ENCODE data around the gene NARF. TPM values are rescaled to one million over a fixed set of nuclear protein-coding genes. Genes with fewer than 3 reads are reported as not detected.
"Not testable (repeated sequence)": the region's sequence is repeated elsewhere in the genome, so short reads cannot be mapped to it uniquely, and the experiment has no call there.

The NARF gene
- total RNA-seq (32.1 TPM), polyA plus RNA-seq (ENCODE audit: insufficient read depth in 1 of 8, insufficient read length in 8 of 8, low replicate concordance in 1 of 8) (10 to 100 TPM; 50.3 to 77.5 (median 56.2) TPM)
- long read RNA-seq, donor 1, partial matches to known transcripts, result 0 of 3 reads
- long read RNA-seq, donor 1, other reads (novel, unspliced or antisense), result 0 of 3 reads
- long read RNA-seq, donor 2, partial matches to known transcripts, result 0 of 1 reads
- long read RNA-seq, donor 2, other reads (novel, unspliced or antisense), result 0 of 1 reads
- long read RNA-seq, donor 3, transcript NARF-201 (11 exons, 3,949 nt), result major isoform, 5 of 6 reads
- long read RNA-seq, donor 3, partial matches to known transcripts, result 0 of 6 reads
- long read RNA-seq, donor 3, other reads (novel, unspliced or antisense), result 0 of 6 reads
- long read RNA-seq, donor 4, partial matches to known transcripts, result 0 of 3 reads
- long read RNA-seq, donor 4, other reads (novel, unspliced or antisense), result 0 of 3 reads
- long read RNA-seq, donor 5, transcript NARF-201 (11 exons, 3,949 nt), result major isoform, 15 of 26 reads
- long read RNA-seq, donor 5, transcript NARF-204 (11 exons, 1,766 nt), result minor isoform, 5 of 26 reads
- long read RNA-seq, donor 5, partial matches to known transcripts, result 0 of 26 reads
- long read RNA-seq, donor 5, other reads (novel, unspliced or antisense), result 5 of 26 reads
- long read RNA-seq, donor 6, transcript NARF-201 (11 exons, 3,949 nt), result major isoform, 7 of 14 reads
- long read RNA-seq, donor 6, partial matches to known transcripts, result 0 of 14 reads
- long read RNA-seq, donor 6, other reads (novel, unspliced or antisense), result 5 of 14 reads
- long read RNA-seq, donor 7, transcript NARF-201 (11 exons, 3,949 nt), result major isoform, 5 of 8 reads
- long read RNA-seq, donor 7, partial matches to known transcripts, result 0 of 8 reads
- long read RNA-seq, donor 7, other reads (novel, unspliced or antisense), result 0 of 8 reads
- long read RNA-seq, donor 8, partial matches to known transcripts, result 0 of 3 reads
- long read RNA-seq, donor 8, other reads (novel, unspliced or antisense), result 0 of 3 reads
- long read RNA-seq, donor 9, partial matches to known transcripts, result 0 of 5 reads
- long read RNA-seq, donor 9, other reads (novel, unspliced or antisense), result 0 of 5 reads
- long read RNA-seq, donor 10, transcript NARF-201 (11 exons, 3,949 nt), result major isoform, 13 of 15 reads
- long read RNA-seq, donor 10, partial matches to known transcripts, result 0 of 15 reads
- long read RNA-seq, donor 10, other reads (novel, unspliced or antisense), result 0 of 15 reads
- long read RNA-seq, donor 11, partial matches to known transcripts, result 5 of 10 reads
- long read RNA-seq, donor 11, other reads (novel, unspliced or antisense), result 0 of 10 reads

DNA sequence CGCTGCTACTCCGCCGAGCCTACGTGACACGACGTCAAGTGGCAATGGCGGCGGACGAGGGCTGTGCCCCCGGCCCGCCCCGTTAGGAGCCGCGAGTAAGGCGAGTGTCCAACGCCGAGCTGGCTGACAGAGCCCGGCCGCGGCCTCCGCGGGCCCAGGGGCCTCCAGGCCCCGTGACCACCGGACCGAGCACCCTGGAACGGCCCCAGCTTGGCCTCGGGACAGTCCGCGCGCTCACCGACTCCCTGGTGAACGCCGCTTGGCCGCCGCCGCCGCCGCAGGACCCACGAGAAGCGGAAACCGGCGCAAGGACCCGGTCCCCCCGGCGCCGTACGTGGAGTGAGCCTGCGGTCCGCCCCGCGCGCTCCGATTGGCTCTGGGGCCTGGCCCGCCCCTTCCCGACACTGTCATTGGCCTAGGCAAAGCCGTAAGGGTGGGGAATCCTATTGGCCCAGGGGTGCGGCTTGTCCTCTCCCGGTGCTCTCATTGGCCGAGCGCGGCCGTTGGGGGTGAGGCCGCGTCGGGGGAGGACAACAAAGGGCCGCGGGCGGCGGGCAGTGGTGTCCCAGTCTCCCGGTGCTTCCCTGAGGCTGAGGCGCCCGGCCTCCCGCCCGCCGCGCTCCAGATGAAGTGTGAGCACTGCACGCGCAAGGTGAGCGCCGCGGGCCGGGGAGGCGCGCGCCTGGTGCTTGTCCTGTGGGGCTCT lies at the start of gene NARF:
NARF (plus strand) TSS at position 563 of the 706 bp plus-strand sequence; CDS start at position 626, 63 bp downstream.
- H3K4me3 ChIP-seq (ENCODE audit: low read length), result peak within 1 kb of the TSS; percentile 84
- H3K4me1 ChIP-seq (ENCODE audit: control insufficient read depth, insufficient read depth, low read length), result peaks cover 18% of the 10 kb centered on the region
- WGBS (ENCODE audit: insufficient coverage), result under 1% methylated on average over 85 of the region's 85 CpGs
- no peaks in the 10 kb centered on the region for H3K9me3 ChIP-seq (replicated peaks; ENCODE audit: control insufficient read depth, low read depth, low read length)
- H3K36me3 ChIP-seq (ENCODE audit: control insufficient read depth, insufficient read depth, low read length), result peaks cover 32% of the 10 kb centered on the region
- H3K27ac ChIP-seq (ENCODE audit: low read length), result peak within 1 kb of the TSS; percentile 99
- H3K27me3 ChIP-seq (ENCODE audit: control insufficient read depth, insufficient read depth, low read length), result no peaks in the 10 kb centered on the region
- peak; percentile 100 for DNase-seq

DNA sequence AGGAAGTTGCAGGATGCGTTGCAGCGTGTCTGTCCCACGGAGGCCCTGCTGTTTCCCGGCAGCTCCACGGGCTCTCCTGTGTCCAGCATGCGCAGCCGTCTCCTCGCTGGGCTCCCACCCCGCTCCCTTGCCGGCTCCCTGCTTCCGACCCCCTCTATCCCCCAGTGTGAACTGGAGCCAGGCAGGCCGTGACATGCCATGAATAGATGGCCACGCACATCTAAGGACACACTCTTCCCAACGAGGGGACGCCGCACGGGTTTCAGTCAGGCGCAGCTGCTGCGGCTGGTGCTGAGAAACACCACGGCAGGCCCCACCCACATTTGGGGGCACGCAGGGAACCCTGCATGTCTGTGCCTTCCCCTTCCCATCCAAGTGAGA lies 49.6 kb upstream of the NARF start:
- no peaks in the 10 kb centered on the region for H3K9me3 ChIP-seq (replicated peaks; ENCODE audit: control insufficient read depth, low read depth, low read length)
- DNase-seq, result no peak
- H3K4me1 ChIP-seq (ENCODE audit: control insufficient read depth, insufficient read depth, low read length), result peaks cover 37% of the 10 kb centered on the region
- peaks cover 25% of the 10 kb centered on the region for H3K36me3 ChIP-seq (ENCODE audit: control insufficient read depth, insufficient read depth, low read length)
- H3K4me3 ChIP-seq (ENCODE audit: low read length), result no peak overlapping the region
- peak overlapping the region; percentile 4 for H3K27ac ChIP-seq (ENCODE audit: low read length)
- 88% methylated on average over 21 of the region's 21 CpGs for WGBS (ENCODE audit: insufficient coverage)
- no peaks in the 10 kb centered on the region for H3K27me3 ChIP-seq (ENCODE audit: control insufficient read depth, insufficient read depth, low read length)

DNA sequence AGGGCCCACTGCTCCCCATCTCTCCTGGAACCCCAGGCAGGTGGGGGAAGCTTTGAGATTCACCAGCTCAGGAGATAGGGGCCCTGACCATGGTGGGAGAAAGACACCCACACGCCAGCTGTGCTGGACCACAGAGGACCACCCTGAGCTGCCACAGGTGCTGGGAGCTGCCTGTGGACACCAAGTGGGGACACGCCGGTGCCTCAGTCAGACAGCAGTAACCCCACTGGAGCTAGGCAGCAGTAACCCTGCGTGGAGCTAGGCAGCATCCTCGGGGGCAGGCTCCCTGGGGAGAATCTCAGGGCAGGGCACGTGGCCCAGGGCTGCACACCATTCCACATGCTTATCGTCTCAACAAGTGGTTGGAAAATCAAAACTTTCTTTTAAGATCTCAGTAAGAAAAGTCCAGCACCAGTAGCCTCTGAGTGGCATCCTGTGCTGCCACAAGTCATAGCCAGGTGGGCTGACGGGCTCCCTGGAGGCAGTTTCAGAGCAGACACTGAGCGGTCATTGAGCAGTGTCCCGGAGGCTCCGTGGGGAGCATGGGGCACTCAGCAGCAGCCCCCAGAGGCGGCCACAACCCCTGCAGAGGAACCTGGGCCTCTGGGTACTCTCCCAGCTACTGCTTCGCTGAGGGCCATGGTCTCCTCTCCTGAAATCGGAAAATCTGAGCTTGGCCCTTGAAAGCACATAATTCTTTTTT lies 48.4 kb upstream of the NARF start:
- Histone ChIP-seq H3K27me3 (ENCODE audit: control insufficient read depth, insufficient read depth, low read length) (no peaks in the 10 kb centered on the region), H3K9me3 (replicated peaks; ENCODE audit: control insufficient read depth, low read depth, low read length) (no peaks in the 10 kb centered on the region), H3K36me3 (ENCODE audit: control insufficient read depth, insufficient read depth, low read length) (peaks cover 19% of the 10 kb centered on the region), H3K27ac (ENCODE audit: low read length) (no peak overlapping the region), H3K4me3 (ENCODE audit: low read length) (no peak overlapping the region), H3K4me1 (ENCODE audit: control insufficient read depth, insufficient read depth, low read length) (peaks cover 40% of the 10 kb centered on the region)
- no peak for DNase-seq
- 86% methylated on average over 9 of the region's 14 CpGs for WGBS (ENCODE audit: insufficient coverage)

DNA sequence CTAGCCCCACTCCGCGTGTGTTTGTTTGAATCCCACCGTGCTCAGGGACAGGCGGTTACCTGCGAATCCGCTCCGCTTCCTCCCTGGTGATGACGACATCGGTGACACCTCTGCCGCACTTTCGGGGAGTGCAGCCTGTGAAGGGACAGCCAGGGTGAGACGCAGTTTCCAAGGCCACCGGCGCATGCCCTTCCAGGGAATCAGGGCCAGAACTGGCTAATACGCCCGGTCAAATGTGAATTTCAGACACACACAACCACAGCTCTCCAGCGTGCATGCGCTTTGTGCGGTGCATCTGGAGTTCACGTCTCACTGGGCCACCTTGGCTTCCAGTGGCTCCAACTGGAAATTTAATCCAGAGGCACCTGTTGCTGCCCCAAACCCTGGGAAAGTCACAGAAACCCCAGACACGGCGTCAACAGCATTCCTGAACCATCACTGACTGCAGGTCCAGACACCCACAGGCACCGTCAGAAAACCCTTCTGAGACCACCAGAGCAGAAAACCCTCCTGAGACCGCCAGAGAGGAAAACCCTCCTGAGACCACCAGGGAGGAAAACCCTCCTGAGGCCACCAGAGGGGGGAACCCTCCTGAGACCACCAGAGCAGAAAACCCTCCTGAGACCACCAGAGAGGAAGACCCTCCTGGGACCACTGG lies 47.0 kb upstream of the NARF start:
- Histone ChIP-seq H3K4me3 (ENCODE audit: low read length) (no peak overlapping the region), H3K27ac (ENCODE audit: low read length) (no peak overlapping the region), H3K27me3 (ENCODE audit: control insufficient read depth, insufficient read depth, low read length) (no peaks in the 10 kb centered on the region), H3K36me3 (ENCODE audit: control insufficient read depth, insufficient read depth, low read length) (peaks cover 14% of the 10 kb centered on the region), H3K9me3 (replicated peaks; ENCODE audit: control insufficient read depth, low read depth, low read length) (no peaks in the 10 kb centered on the region), H3K4me1 (ENCODE audit: control insufficient read depth, insufficient read depth, low read length) (peaks cover 40% of the 10 kb centered on the region)
- WGBS (ENCODE audit: insufficient coverage), result 73% methylated on average over 21 of the region's 24 CpGs
- DNase-seq, result no peak

DNA sequence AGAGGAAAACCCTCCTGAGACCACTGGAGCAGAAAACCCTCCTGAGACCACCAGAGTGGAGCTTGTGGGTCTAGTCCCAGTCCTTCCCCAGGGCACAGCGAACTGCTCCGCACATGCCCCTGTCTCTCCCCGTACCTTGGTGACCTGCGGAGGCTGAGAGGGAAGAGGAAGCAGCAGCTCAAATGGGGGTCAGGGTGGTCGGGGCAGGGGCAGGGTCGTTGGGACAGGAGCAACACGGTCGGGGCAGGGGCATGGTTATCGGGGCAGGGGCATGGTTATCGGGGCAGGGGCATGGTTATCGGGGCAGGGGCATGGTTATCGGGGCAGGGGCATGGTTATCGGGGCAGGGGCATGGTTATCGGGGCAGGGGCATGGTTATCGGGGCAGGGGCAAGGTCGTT lies 46.5 kb upstream of the NARF start:
- WGBS (ENCODE audit: insufficient coverage), result 90% methylated on average over 13 of the region's 16 CpGs
- not testable (repeated sequence) for H3K27me3 ChIP-seq (ENCODE audit: control insufficient read depth, insufficient read depth, low read length)

DNA sequence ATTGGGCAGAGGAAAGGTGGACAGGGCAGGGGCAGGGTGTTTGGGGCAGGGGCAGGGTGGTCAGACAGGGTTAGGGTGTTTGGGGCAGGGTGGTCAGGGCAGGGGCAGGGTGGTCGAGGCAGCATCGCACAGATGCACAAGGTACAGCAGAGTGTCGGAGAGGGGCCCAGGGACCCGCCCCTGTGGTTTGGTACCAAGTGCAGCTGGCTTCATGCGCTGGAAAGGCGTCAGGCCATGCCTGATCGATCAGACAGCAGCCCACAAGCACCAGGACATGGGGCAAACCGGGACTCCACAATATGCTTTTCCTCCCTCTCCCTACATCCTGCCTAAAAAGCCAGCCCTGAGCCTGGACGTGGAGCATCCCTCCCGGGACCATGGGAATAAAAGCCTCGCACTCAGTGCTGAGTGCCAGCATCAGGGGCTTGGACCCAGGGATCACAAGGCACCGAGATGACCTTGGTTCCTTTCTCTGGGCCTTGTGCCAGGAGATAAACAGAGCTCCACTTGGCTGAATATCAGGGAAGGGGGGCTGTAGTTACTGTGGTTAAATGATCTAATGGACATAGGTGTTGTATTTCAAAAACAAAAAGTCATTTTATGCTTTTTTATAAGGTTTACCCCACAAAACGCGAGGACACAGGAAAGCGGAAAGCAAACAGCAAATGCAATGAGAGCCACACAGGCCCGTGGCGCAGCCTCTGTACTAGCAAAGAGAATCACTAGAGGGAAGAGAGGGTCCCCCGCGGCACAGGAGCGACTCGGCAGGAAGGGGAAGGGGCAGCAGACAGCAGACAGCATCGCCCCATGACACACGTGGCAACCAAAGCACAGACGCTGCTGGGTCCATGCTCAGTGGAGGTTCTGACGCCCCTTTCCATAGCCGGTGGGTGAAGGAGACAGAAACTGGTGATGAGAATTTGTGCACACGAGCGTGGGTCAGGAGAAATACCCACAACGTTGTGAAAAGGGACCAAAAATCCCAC lies 45.7 kb upstream of the NARF start:
- no peak overlapping the region for H3K4me3 ChIP-seq (ENCODE audit: low read length)
- WGBS (ENCODE audit: insufficient coverage), result 87% methylated on average over 25 of the region's 29 CpGs

More for the DNA sequence above, 46.5 kb upstream of the NARF start:
- not testable (repeated sequence) for H3K4me3 ChIP-seq (ENCODE audit: low read length); H3K27ac ChIP-seq (ENCODE audit: low read length); DNase-seq; H3K9me3 ChIP-seq (replicated peaks; ENCODE audit: control insufficient read depth, low read depth, low read length)
- H3K4me1 ChIP-seq (ENCODE audit: control insufficient read depth, insufficient read depth, low read length), result peaks cover 40% of the 10 kb centered on the region
- peaks cover 14% of the 10 kb centered on the region for H3K36me3 ChIP-seq (ENCODE audit: control insufficient read depth, insufficient read depth, low read length)

DNA sequence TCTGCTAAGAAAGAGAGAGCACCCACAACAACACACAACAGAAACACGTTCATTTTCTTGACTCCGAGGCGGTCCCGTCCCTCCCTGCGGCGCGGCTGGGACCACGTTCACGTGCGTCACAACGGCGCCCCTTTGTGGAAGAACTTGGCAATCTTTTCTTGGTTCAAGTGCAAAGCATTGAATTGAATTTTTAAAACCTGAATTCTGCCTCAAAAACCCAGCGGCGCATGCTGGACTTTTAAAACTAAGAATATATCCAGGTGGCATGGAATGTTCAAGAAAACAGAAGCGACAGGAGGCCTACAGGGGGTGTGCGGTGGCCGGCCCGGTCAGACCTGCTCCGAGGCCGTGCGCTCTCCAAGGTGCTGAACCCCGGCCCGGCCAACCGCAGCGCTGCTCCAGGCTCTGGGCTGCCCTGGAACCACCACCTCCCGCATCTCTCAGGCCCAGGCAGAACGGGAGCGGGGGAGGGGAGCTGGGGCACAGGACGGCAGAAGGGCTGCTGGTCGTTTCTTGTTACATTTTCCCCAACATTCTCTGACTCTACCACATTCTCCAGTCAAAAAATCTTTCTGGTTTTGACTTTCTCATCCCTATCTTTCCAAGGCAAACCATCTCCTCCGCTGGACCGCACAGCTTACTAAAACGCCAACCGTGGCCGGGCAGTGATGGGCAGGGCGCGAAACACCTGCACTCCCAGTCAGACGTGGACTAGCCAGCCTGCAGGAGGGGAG lies 43.8 kb upstream of the NARF start:
- H3K27ac ChIP-seq (ENCODE audit: low read length), result no peak overlapping the region
- WGBS (ENCODE audit: insufficient coverage), result 21% methylated on average over 35 of the region's 38 CpGs
- H3K4me3 ChIP-seq (ENCODE audit: low read length), result no peak overlapping the region
- H3K4me1 ChIP-seq (ENCODE audit: control insufficient read depth, insufficient read depth, low read length), result peaks cover 29% of the 10 kb centered on the region
- H3K9me3 ChIP-seq (replicated peaks; ENCODE audit: control insufficient read depth, low read depth, low read length), result no peaks in the 10 kb centered on the region
- DNase-seq, result peak; percentile 86
- peaks cover 8% of the 10 kb centered on the region for H3K36me3 ChIP-seq (ENCODE audit: control insufficient read depth, insufficient read depth, low read length)
- H3K27me3 ChIP-seq (ENCODE audit: control insufficient read depth, insufficient read depth, low read length), result no peaks in the 10 kb centered on the region

More for the DNA sequence above, 45.7 kb upstream of the NARF start:
- DNase-seq, result no peak
- no peak overlapping the region for H3K27ac ChIP-seq (ENCODE audit: low read length)
- no peaks in the 10 kb centered on the region for H3K27me3 ChIP-seq (ENCODE audit: control insufficient read depth, insufficient read depth, low read length)
- H3K36me3 ChIP-seq (ENCODE audit: control insufficient read depth, insufficient read depth, low read length), result peaks cover 9% of the 10 kb centered on the region
- no peaks in the 10 kb centered on the region for H3K9me3 ChIP-seq (replicated peaks; ENCODE audit: control insufficient read depth, low read depth, low read length)
- peaks cover 37% of the 10 kb centered on the region for H3K4me1 ChIP-seq (ENCODE audit: control insufficient read depth, insufficient read depth, low read length)

All from muscle of leg (tissue), 16 donors.